Transverse colon (tissue), 4 donors: ENCODE results near the gene NUP93. TPM values are rescaled to one million over a fixed set of nuclear protein-coding genes. Genes with fewer than 3 reads are reported as not detected.
"Not testable (repeated sequence)": the region's sequence is repeated elsewhere in the genome, so short reads cannot be mapped to it uniquely, and the experiment has no call there.

Experiments
- DNase-seq: peaks from one replicate; pipeline ENCODE4 v3.0.0-alpha.2; 2019
- H3K27ac ChIP-seq, 4 donors: fragments of 200-600 bp; sonication (generic); 2 replicates each; pipeline ENCODE4 v1.5.1; 2016 to 2018; ENCODE audit warnings: inconsistent platforms in 4 of 4
- H3K27me3 ChIP-seq: fragments of 200-600 bp; sonication (generic); 2 replicates; pipeline ENCODE4 v1.5.1; 2017; ENCODE audit warnings: inconsistent platforms
- H3K36me3 ChIP-seq, 4 donors: fragments of 200-600 bp; sonication (generic); 2 replicates each; pipeline ENCODE4 v1.5.1; 2017 to 2019; ENCODE audit warnings: inconsistent platforms in 4 of 4
- H3K4me1 ChIP-seq, 4 donors: fragments of 200-600 bp; sonication (generic); 2 replicates each; pipeline ENCODE4 v1.5.1; 2017 to 2020; ENCODE audit warnings: inconsistent platforms in 4 of 4
- H3K4me3 ChIP-seq, 4 donors: fragments of 200-600 bp; sonication (generic); 1 replicate in 1 of 4; 2 replicates in 3 of 4; pipeline versions ENCODE4 v1.5.1 to v1.6.1; 2017 to 2019; ENCODE audit warnings: inconsistent platforms in 4 of 4
- H3K9me3 ChIP-seq, 2 donors: fragments of 200-600 bp; sonication (generic); 2 replicates each; pipeline ENCODE4 v1.5.1; 2017 to 2019; ENCODE audit warnings: inconsistent platforms in 2 of 2
- CTCF ChIP-seq, 5 experiments: fragments of 200-600 bp in 3 of 5; fragments of 450-650 bp in 2 of 5; sonication (generic) in 3 of 5; IDR thresholded peaks; 1 replicate in 2 of 5; 2 replicates in 3 of 5; pipeline ENCODE4 v1.5.1; 2016 to 2017; ENCODE audit warnings: antibody characterized with exemption in 5 of 5, inconsistent platforms in 3 of 5, mild to moderate bottlenecking in 2 of 5, moderate library complexity in 1 of 5
- EP300 ChIP-seq: sonication (generic); formaldehyde crosslinking; IDR thresholded peaks from one replicate; pipeline ENCODE4 v1.6.1; 2017; ENCODE audit warnings: antibody characterized with exemption, low read depth
- POLR2A ChIP-seq: fragments of 450-650 bp; IDR thresholded peaks from one replicate; pipeline ENCODE4 v1.6.1; 2016; ENCODE audit warnings: antibody characterized with exemption, mild to moderate bottlenecking, moderate library complexity
- POLR2AphosphoS5 ChIP-seq, 3 donors: sonication (generic); formaldehyde crosslinking; IDR thresholded peaks; one replicate each; pipeline ENCODE4 v1.6.1; 2016; ENCODE audit warnings: antibody characterized with exemption in 3 of 3
- WGBS, 2 donors: methylation state at CpG; one replicate each; pipeline ENCODE4 v1.1.5; 2018; ENCODE audit warnings: low coverage in 1 of 2; 5-methylcytosine and 5-hydroxymethylcytosine counted together
- in situ Hi-C, 4 donors: fragments of 200-750 bp; cut with MboI; loops; one replicate each; pipeline versions ENCODE4 v1.15.0 to v1.15.1; 2017; ENCODE audit warnings: low sequenced_read_pairs in 3 of 4, low pct_ligation_motif_present in 1 of 4, low pct_unique_long_range_greater_than_20kb in 1 of 4
- intact Hi-C: fragments of 100-400 bp; cut with DNase I; formaldehyde crosslinking; loops from one replicate; pipeline ENCODE4 v1.15.1; 2023; ENCODE audit warnings: low total_unique reads
- total RNA-seq, 4 donors: library from RNA; depleted of rRNA; stranded (reverse); fragments of >200 nt; gene quantifications; one replicate each; pipeline ENCODE4 v1.1.0, GENCODE V29; 2016

Gene NUP93
- total RNA-seq, 4 donors from 2014 or later, result 8.6 to 42.4 (median 20.6) TPM

- Histone ChIP-seq H3K27me3 (no peaks in the 10 kb centered on the region), H3K4me1 (peaks cover 0 to 9% (median 0%) of the 10 kb centered on the region in 4 donors), H3K4me3 (no peak overlapping the region), H3K36me3 (no peaks in the 10 kb centered on the region), H3K9me3 (no peaks in the 10 kb centered on the region), H3K27ac (no peak overlapping the region)
- DNase-seq, result no peak
- intact Hi-C loops (loop anchor here (10.0 kb wide), 1 partner anchor 179 kb away; no protein-coding TSS in a partner anchor), in situ Hi-C loops (loop anchor here in 3 of 4 donors (5.0 to 25.0 kb wide), 4 partner anchors 87 to 297 kb away; no protein-coding TSS in a partner anchor)
- TF ChIP-seq CTCF (IDR thresholded peaks at IDR 0.05), result no peak
- no peak for TF ChIP-seq EP300
- 95 to 100% methylated on average over 3 to 13 of the region's 13 CpGs for WGBS, 2 donors
These were observed 135.6 kb downstream of the NUP93 start for GRCh38 chr16:56865394-56866062.

DNA sequence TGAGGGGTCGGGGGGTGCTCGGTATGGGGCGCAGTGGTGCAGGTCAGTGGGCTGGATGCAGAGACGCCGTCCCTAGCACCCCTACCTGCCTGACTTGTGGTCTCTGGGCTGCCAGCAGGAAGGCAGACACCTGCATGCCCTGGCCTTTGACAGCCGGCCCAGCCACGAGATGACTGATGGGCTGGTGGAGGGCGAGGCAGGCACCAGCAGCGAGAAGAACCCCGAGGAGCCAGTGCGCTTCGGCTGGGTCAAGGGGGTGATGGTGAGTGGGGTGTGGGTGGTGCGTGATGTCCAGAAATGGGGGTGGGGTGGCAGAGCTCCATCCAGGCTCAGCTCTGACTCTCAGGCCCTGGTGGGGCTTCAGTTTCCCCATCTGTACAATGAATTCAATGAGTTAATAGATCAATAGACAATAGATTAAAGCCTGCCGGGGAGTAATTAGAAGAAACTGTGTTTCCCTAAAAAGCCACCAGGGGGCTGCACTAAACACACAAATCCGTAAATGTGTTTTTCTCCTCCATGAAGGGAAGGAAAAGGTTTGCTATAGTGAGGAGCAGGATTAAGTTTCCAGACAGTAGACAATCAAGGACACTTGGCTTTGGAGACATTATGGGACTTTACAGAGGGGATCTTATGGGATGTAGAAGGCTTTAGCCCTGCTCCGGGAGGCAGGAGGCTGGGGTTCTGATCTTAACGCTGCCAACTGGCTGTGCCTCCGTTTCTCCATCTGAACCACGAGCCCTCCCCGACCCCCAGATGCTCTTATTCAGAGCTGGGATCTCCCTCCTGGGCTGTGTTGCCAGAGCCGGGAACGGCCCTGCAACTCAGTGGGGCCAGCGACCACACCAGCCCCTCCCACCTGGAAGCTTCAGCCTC is 137.3 kb downstream of the NUP93 start:
- 28 to 55% methylated on average over 3 to 21 of the region's 23 CpGs for WGBS, 2 donors
- intact Hi-C loops, result loop anchor here (10.0 kb wide), 1 partner anchor 178 kb away; no protein-coding TSS in a partner anchor
- H3K36me3 ChIP-seq, result no peaks in the 10 kb centered on the region
- H3K9me3 ChIP-seq, result no peaks in the 10 kb centered on the region
- in situ Hi-C loops, result loop anchor here in 3 of 4 donors (5.0 to 25.0 kb wide), 4 partner anchors 85 to 295 kb away; no protein-coding TSS in a partner anchor
- peaks cover 0 to 10% (median 0%) of the 10 kb centered on the region in 4 donors for H3K4me1 ChIP-seq
- DNase-seq, result peak; percentile 37
- H3K27ac ChIP-seq, result no peak overlapping the region
- TF ChIP-seq EP300 (no peak), POLR2AphosphoS5 (IDR thresholded peaks at IDR 0.05) (no peak), POLR2A (no peak), CTCF (IDR thresholded peaks at IDR 0.05) (peak; percentile 81 to 84 (median 83))
- H3K4me3 ChIP-seq, result no peak overlapping the region
- H3K27me3 ChIP-seq, result no peaks in the 10 kb centered on the region

DNA sequence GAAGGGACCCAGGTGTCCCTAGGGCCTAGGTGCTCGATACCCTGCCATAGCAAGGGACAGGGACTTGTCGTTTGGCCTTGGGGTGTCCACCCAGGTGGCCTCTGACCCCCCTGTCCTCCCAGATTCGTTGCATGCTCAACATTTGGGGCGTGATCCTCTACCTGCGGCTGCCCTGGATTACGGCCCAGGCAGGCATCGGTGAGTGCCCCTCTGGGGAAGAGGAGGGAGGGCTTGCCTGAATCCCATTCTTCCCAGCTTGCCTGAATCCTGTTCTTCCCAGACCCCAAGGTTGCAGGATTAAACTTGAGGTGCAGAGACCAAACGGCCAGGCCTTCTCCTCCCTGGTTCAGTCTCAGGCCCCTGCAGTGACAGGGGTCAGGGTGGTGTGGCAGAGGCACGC is 138.2 kb downstream of the NUP93 start:
- Histone ChIP-seq H3K4me1 (peaks cover 0 to 10% (median 0%) of the 10 kb centered on the region in 4 donors), H3K9me3 (no peaks in the 10 kb centered on the region), H3K4me3 (no peak overlapping the region), H3K36me3 (no peaks in the 10 kb centered on the region), H3K27ac (no peak overlapping the region), H3K27me3 (no peaks in the 10 kb centered on the region)
- TF ChIP-seq EP300 (no peak), POLR2A (no peak), CTCF (IDR thresholded peaks at IDR 0.05) (no peak), POLR2AphosphoS5 (IDR thresholded peaks at IDR 0.05) (no peak)
- 92% methylated on average over 9 of the region's 9 CpGs; no CpG with 5 or more reads in 1 of the 2 donors for WGBS, 2 donors
- intact Hi-C loops (loop anchor here (10.0 kb wide), 1 partner anchor 177 kb away; no protein-coding TSS in a partner anchor), in situ Hi-C loops (loop anchor here in 3 of 4 donors (5.0 to 25.0 kb wide), 4 partner anchors 84 to 294 kb away; no protein-coding TSS in a partner anchor)
- DNase-seq, result no peak

DNA sequence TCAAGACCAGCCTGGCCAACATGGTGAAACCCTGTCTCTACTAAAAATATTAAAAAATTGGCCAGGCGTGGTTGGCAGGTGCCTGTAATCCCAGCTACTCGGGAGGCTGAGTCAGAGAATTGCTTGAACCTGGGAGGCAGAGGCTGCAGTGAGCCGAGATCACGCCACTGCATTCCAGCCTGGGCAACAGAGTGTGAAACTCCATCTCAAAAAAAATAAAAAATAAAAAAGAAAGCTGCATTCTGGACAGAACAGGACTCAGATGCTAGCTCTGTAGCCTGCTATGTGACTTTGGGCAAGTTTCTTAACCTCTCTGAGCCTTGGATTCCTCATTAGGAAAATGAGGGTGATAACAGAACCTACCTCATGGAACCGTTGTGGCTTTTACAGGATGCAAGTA is 138.8 kb downstream of the NUP93 start:
- in situ Hi-C loops (loop anchor here in 3 of 4 donors (5.0 to 25.0 kb wide), 4 partner anchors 84 to 294 kb away; no protein-coding TSS in a partner anchor), intact Hi-C loops (loop anchor here (10.0 kb wide), 1 partner anchor 176 kb away; no protein-coding TSS in a partner anchor)
- H3K27me3 ChIP-seq, H3K9me3 ChIP-seq, H3K27ac ChIP-seq, H3K36me3 ChIP-seq, H3K4me1 ChIP-seq, H3K4me3 ChIP-seq, DNase-seq: not testable (repeated sequence)
- WGBS, 2 donors, result 91 to 100% methylated on average over 4 to 5 of the region's 5 CpGs
